GM06990 (cell line): Measurements from ENCODE around the gene TRIM15.

Experiments
- DNase-seq: peaks from one replicate; pipeline ENCODE4 v3.0.0-alpha.2; 2011; ENCODE audit not compliant: insufficient read length; ENCODE audit errors: extremely low read depth
- H3K27me3 ChIP-seq: replicated peaks from 2 replicates; pipeline ENCODE4 v1.6.0; 2011; ENCODE audit warnings: low read length; ENCODE audit not compliant: control insufficient read depth, insufficient read depth
- H3K36me3 ChIP-seq: 2 replicates; pipeline ENCODE4 v1.5.1; 2011; ENCODE audit warnings: low read length; ENCODE audit not compliant: control insufficient read depth, insufficient read depth
- H3K4me3 ChIP-seq: replicated peaks from 2 replicates; pipeline ENCODE4 v1.5.1; 2011; ENCODE audit warnings: low read depth, mild to moderate bottlenecking, control low read depth, low read length
- CTCF ChIP-seq: IDR thresholded peaks from 2 replicates; pipeline ENCODE4 v1.5.1; 2011; ENCODE audit warnings: low read length, control low read depth, mild to moderate bottlenecking, inconsistent platforms; ENCODE audit not compliant: insufficient read depth, poor library complexity, severe bottlenecking

Gene TRIM15

DNA sequence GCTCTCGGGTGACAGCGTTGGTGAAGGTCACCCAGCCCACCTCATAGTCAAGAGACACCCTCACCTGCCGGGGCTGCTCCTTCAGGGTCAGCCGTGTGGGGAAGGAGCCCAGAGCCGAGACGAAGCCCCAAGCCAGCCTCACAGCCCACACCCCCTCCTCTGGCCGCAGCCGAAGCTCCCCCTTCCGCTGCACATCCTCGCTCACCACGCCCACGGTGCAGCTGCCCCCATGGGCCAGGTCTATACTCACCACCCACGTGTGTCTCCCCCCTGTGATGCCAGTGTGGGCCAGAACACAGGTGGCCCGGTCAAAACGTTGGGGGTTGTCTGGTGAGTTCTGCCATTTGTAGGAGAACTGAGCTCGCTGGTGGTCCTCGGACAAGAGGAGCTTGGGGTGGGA is 9.3 kb upstream of the TRIM15 start:
- DNase-seq: no peak
- H3K4me3 ChIP-seq: no peak overlapping the region
- TF ChIP-seq CTCF: no peak
- H3K36me3 ChIP-seq: no peaks in the 10 kb centered on the region
- no peaks in the 10 kb centered on the region for H3K27me3 ChIP-seq

GRCh38 chr6:30154709-30155519 is 8.4 kb upstream of the TRIM15 start:
- Histone ChIP-seq H3K27me3 (no peaks in the 10 kb centered on the region), H3K36me3 (no peaks in the 10 kb centered on the region), H3K4me3 (no peak overlapping the region)
- DNase-seq: no peak
- TF ChIP-seq CTCF: no peak

GRCh38 chr6:30155520-30156261 is 7.7 kb upstream of the TRIM15 start:
- no peaks in the 10 kb centered on the region for H3K36me3 ChIP-seq
- no peak overlapping the region for H3K4me3 ChIP-seq
- no peaks in the 10 kb centered on the region for H3K27me3 ChIP-seq
- DNase-seq: no peak
- TF ChIP-seq CTCF: no peak

DNA sequence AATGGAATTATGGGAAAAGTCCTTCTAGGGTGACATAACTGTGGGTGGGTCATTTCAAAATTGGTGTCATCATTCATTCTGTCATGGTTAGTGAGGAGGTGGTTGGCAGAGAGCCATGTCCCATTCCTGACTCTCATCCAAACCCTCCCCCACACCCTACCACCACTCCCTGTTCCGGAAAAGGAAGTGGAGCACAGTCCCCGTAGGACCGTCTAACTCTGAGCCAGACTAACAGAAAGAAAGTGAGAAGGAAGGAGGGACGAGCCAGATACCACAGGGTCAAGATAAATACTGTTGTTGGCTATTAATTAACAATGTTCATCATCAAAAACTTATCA is 7.1 kb upstream of the TRIM15 start:
- Histone ChIP-seq H3K27me3 (no peaks in the 10 kb centered on the region), H3K36me3 (no peaks in the 10 kb centered on the region), H3K4me3 (no peak overlapping the region)
- no peak for DNase-seq
- TF ChIP-seq CTCF: no peak

GRCh38 chr6:30156774-30157173 is 6.6 kb upstream of the TRIM15 start:
- H3K4me3 ChIP-seq: no peak overlapping the region
- TF ChIP-seq CTCF: no peak
- no peaks in the 10 kb centered on the region for H3K36me3 ChIP-seq
- DNase-seq: no peak
- no peaks in the 10 kb centered on the region for H3K27me3 ChIP-seq
